ENCODE data around the gene IFITM1. TPM values are rescaled to one million over a fixed set of nuclear protein-coding genes. Genes with fewer than 3 reads are reported as not detected.
"Not testable (repeated sequence)": the region's sequence is repeated elsewhere in the genome, so short reads cannot be mapped to it uniquely, and the experiment has no call there.

Gene IFITM1
- total and polyA plus RNA-seq, 9 of the 15 experiments (the other 6 are each of a cell fraction or from before 2014, with no cell fraction given): 691 to 5,579 (median 974) TPM

DNA sequence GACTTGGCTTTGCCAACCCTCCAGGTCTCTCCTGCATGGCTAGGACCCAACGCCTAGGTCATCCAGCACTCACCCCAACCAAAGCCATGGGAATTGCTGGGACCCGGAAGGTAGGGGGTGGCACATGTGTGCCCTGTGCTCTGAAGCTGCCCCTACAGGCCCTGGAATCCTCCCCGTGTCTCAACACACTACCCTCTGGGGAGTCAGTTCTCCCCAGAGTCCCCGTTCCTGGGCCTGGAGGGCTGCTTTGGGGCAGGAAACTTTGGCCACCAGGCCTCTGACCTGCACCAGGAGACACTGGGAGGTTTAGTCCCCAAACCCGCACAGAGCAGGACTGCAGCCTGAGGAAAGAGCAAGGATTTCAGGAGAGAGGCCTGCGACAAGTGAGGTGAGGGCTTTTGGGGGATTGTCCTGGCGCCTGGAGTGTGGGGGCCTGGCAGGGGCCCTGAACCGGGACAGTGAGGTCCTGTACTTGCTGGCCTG, 495 bp upstream of the IFITM1 start (continued):
- TF ChIP-seq CBX8 (IDR thresholded peaks at IDR 0.05; ENCODE audit: borderline replicate concordance, extremely low read depth, low read depth, low read length, poor library complexity, severe bottlenecking): no peak
- no peak for TF ChIP-seq ZNF408 (CRISPR knock-in tag; IDR thresholded peaks at IDR 0.05; ENCODE audit: low read depth)
- peak; percentile 77 for TF ChIP-seq ZFX (CRISPR knock-in tag; IDR thresholded peaks at IDR 0.05)
- TF ChIP-seq, protein P1, sequence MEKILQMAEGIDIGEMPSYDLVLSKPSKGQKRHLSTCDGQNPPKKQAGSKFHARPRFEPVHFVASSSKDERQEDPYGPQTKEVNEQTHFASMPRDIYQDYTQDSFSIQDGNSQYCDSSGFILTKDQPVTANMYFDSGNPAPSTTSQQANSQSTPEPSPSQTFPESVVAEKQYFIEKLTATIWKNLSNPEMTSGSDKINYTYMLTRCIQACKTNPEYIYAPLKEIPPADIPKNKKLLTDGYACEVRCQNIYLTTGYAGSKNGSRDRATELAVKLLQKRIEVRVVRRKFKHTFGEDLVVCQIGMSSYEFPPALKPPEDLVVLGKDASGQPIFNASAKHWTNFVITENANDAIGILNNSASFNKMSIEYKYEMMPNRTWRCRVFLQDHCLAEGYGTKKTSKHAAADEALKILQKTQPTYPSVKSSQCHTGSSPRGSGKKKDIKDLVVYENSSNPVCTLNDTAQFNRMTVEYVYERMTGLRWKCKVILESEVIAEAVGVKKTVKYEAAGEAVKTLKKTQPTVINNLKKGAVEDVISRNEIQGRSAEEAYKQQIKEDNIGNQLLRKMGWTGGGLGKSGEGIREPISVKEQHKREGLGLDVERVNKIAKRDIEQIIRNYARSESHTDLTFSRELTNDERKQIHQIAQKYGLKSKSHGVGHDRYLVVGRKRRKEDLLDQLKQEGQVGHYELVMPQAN (IDR thresholded peaks at IDR 0.05; ENCODE audit: borderline replicate concordance): 0 out of 2 replicates have a peak, but pooled peaks have one; percentile 39
- TF ChIP-seq PHTF2 (CRISPR knock-in tag; IDR thresholded peaks at IDR 0.05): no peak
- TF ChIP-seq RBM39 (optimal IDR thresholded peaks at IDR 0.05; ENCODE audit: low read depth, low read length): no peak

DNA sequence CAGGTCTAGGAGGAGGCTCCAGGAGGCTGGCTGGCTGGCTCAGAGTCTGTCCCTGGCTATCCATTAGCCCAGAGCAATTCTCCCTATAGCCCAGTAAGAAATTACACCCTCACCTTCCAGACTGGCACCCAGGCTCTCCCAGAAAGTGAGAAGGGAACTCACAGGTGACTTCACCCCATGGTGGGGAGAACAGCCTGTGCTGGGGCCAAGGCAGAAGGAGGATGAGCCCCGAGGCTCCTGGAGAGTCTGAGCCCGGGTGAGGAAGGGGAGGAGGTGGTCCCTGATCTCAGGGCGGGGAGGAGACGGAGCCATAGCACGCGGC, 675 bp downstream of the IFITM1 start:
- POLR2A ChIA-PET: interaction anchor here (0.6 kb wide), 1 partner anchor 8 kb away, joined by 3 read pairs; no protein-coding TSS in a partner anchor
- in situ Hi-C loops (cut with MboI) (loop anchor here (5.0 kb wide), 1 partner anchor 38 kb away; no protein-coding TSS in a partner anchor), intact Hi-C loops (cut with micrococcal nuclease) (loop anchor here (5.0 kb wide), 1 partner anchor 47 kb away; no protein-coding TSS in a partner anchor)
- ATAC-seq; H3K9me3 ChIP-seq (replicated peaks; ENCODE audit: control insufficient read depth, insufficient read depth, low read depth, low read length); H2AFZ ChIP-seq (ENCODE audit: low read depth, low read length); BruUV-seq (replicated peaks); CTCF ChIA-PET (ENCODE audit: low intra/inter-chr PET ratio); DNase-seq (ENCODE audit: extremely low read depth in 1 of 4, low spot score in 3 of 4); FAIRE-seq; H3K9me1 ChIP-seq (ENCODE audit: control insufficient read depth, insufficient read depth, low read length); H3K27me3 ChIP-seq (ENCODE audit: control insufficient read depth in 2 of 2, insufficient read depth in 2 of 2, low read length in 2 of 2); H4K20me1 ChIP-seq (replicated peaks; ENCODE audit: control insufficient read depth, insufficient read depth, low read length); TF ChIP-seq CREB1 (IDR thresholded peaks at IDR 0.05): not testable (repeated sequence)
- Histone ChIP-seq H3K27ac (ENCODE audit: extremely low read depth, low read depth, low read length) (peak overlapping the region; percentile 87), H3K4me2 (ENCODE audit: insufficient read depth, low read length) (peak overlapping the region; percentile 95), H3K79me2 (ENCODE audit: control insufficient read depth, insufficient read depth, low read length) (peaks cover 77% of the 10 kb centered on the region), H3K4me3 (peak overlapping the region; percentile 69), H3K9ac (ENCODE audit: insufficient read depth in 1 of 2, low read depth in 2 of 2, low read length in 2 of 2) (peak overlapping the region; percentile 82 to 98), H3K4me1 (replicated peaks in 1 of 2; ENCODE audit: control insufficient read depth in 2 of 2, insufficient read depth in 2 of 2, low read length in 2 of 2) (peaks cover 31 to 44% of the 10 kb centered on the region in 2 experiments), H3K36me3 (ENCODE audit: control insufficient read depth, insufficient read depth, low read length) (peaks cover 32% of the 10 kb centered on the region; the same call in 1 of the 3 replicates)
- peak; percentile 15; the same call in 1 of the 2 replicates for TF ChIP-seq CREB1 (CRISPR knock-in tag; IDR thresholded peaks at IDR 0.05)
- 5% methylated on average over 4 of the region's 6 CpGs for WGBS (ENCODE audit: insufficient coverage, low coverage, missing lambda C conversion rate)

Measured in K562 (cell line).